Tibial nerve (tissue), 4 donors: ENCODE measurements around the gene TGFBI. TPM values are rescaled to one million over a fixed set of nuclear protein-coding genes. Genes with fewer than 3 reads are reported as not detected.

Source experiments
- DNase-seq, 2 donors: peaks; one replicate each; pipeline ENCODE4 v3.0.0-alpha.2; 2019; ENCODE audit warnings: low spot score in 2 of 2
- H3K27ac ChIP-seq, 4 donors: fragments of 200-600 bp; sonication (generic) in 3 of 4; one replicate each; pipeline ENCODE4 v1.5.1; 2017 to 2019; ENCODE audit warnings: mild to moderate bottlenecking in 1 of 4
- H3K27me3 ChIP-seq, 2 donors: fragments of 200-600 bp; sonication (generic) in 1 of 2; one replicate each; pipeline versions ENCODE4 v1.5.1 to v1.6.0; 2017 to 2019
- H3K36me3 ChIP-seq, 3 donors: fragments of 200-600 bp; sonication (generic); one replicate each; pipeline ENCODE4 v1.5.1; 2018 to 2019
- H3K4me1 ChIP-seq, 4 donors: fragments of 200-600 bp; sonication (generic) in 3 of 4; one replicate each; pipeline ENCODE4 v1.5.1; 2017 to 2019
- H3K4me3 ChIP-seq, 4 donors: fragments of 200-600 bp; sonication (generic) in 3 of 4; one replicate each; pipeline ENCODE4 v1.5.1; 2017 to 2019; ENCODE audit warnings: mild to moderate bottlenecking in 1 of 4, moderate library complexity in 1 of 4
- H3K9me3 ChIP-seq, 4 donors: fragments of 200-600 bp; sonication (generic) in 3 of 4; one replicate each; pipeline ENCODE4 v1.5.1; 2017 to 2019
- CTCF ChIP-seq, 5 experiments: fragments of 200-600 bp in 3 of 5; fragments of 450-650 bp in 2 of 5; sonication (generic) in 3 of 5; IDR thresholded peaks; one replicate each; pipeline ENCODE4 v1.5.1; 2016 to 2019; ENCODE audit warnings: antibody characterized with exemption in 5 of 5, mild to moderate bottlenecking in 3 of 5, moderate library complexity in 2 of 5
- EP300 ChIP-seq, 2 donors: sonication (generic); formaldehyde crosslinking; IDR thresholded peaks; one replicate each; pipeline ENCODE4 v1.6.1; 2017; ENCODE audit warnings: antibody characterized with exemption in 2 of 2, mild to moderate bottlenecking in 1 of 2
- POLR2A ChIP-seq, 2 donors: fragments of 450-650 bp; IDR thresholded peaks; one replicate each; pipeline ENCODE4 v1.6.1; 2017; ENCODE audit warnings: antibody characterized with exemption in 2 of 2, mild to moderate bottlenecking in 2 of 2, moderate library complexity in 2 of 2
- WGBS, 2 donors: methylation state at CpG; one replicate each; pipeline ENCODE4 v1.1.5; 2018; 5-methylcytosine and 5-hydroxymethylcytosine counted together
- total RNA-seq, 4 donors: library from RNA; depleted of rRNA; stranded (reverse); fragments of >200 nt; gene quantifications; one replicate each; pipeline ENCODE4 v1.1.0, GENCODE V29; 2016

TGFBI gene
- total RNA-seq, 4 donors from 2014 or later = 158 to 291 (median 212) TPM

- WGBS, 2 donors = 55 to 59% methylated on average over 11 of the region's 11 CpGs
- H3K27me3 ChIP-seq = no peaks in the 10 kb centered on the region
- peak; percentile 38 to 94 for DNase-seq
- peaks cover 0 to 65% (median 6%) of the 10 kb centered on the region in 4 donors for H3K4me1 ChIP-seq
- no peak overlapping the region for H3K4me3 ChIP-seq
- TF ChIP-seq EP300 (IDR thresholded peaks at IDR 0.05) = peak in 1 of 2 donors; percentile 90
- TF ChIP-seq CTCF (IDR thresholded peaks at IDR 0.05) = peak in 2 of 5 experiments; percentile 10 to 42
- TF ChIP-seq POLR2A (IDR thresholded peaks at IDR 0.05) = no peak
- peak overlapping the region in 3 of 4 donors; percentile 5 to 82 (median 73) for H3K27ac ChIP-seq
- H3K9me3 ChIP-seq = no peaks in the 10 kb centered on the region
- H3K36me3 ChIP-seq = no peaks in the 10 kb centered on the region
These were observed 9.7 kb upstream of the TGFBI start for GRCh38 chr5:136018814-136019783.

GRCh38 chr5:136020001-136020382, 8.8 kb upstream of the TGFBI start:
- Histone ChIP-seq H3K4me1 (peaks cover 0 to 65% (median 6%) of the 10 kb centered on the region in 4 donors), H3K9me3 (no peaks in the 10 kb centered on the region), H3K27ac (peak overlapping the region; percentile 5 to 82 (median 62)), H3K4me3 (no peak overlapping the region), H3K27me3 (no peaks in the 10 kb centered on the region), H3K36me3 (no peaks in the 10 kb centered on the region)
- TF ChIP-seq CTCF (IDR thresholded peaks at IDR 0.05) (no peak), POLR2A (IDR thresholded peaks at IDR 0.05) (no peak), EP300 (IDR thresholded peaks at IDR 0.05) (no peak)
- no peak for DNase-seq
- 63 to 66% methylated on average over 2 of the region's 2 CpGs for WGBS, 2 donors

GRCh38 chr5:136020383-136021015, 8.3 kb upstream of the TGFBI start:
- peak in 1 of 2 donors; percentile 34 for DNase-seq
- Histone ChIP-seq H3K36me3 (no peaks in the 10 kb centered on the region), H3K4me3 (no peak overlapping the region), H3K27me3 (no peaks in the 10 kb centered on the region), H3K9me3 (no peaks in the 10 kb centered on the region), H3K4me1 (peaks cover 0 to 68% (median 7%) of the 10 kb centered on the region in 4 donors), H3K27ac (peak overlapping the region; percentile 5 to 82 (median 62))
- WGBS, 2 donors = 46 to 58% methylated on average over 10 of the region's 10 CpGs
- no peak for TF ChIP-seq POLR2A (IDR thresholded peaks at IDR 0.05)
- peak in 1 of 2 donors; percentile 26 for TF ChIP-seq EP300 (IDR thresholded peaks at IDR 0.05)

GRCh38 chr5:136021016-136021405, 7.8 kb upstream of the TGFBI start:
- H3K4me3 ChIP-seq = no peak overlapping the region
- TF ChIP-seq POLR2A (IDR thresholded peaks at IDR 0.05) (no peak), EP300 (IDR thresholded peaks at IDR 0.05) (no peak), CTCF (IDR thresholded peaks at IDR 0.05) (no peak)
- H3K36me3 ChIP-seq = no peaks in the 10 kb centered on the region
- peaks cover 0 to 72% (median 7%) of the 10 kb centered on the region in 4 donors for H3K4me1 ChIP-seq
- H3K27me3 ChIP-seq = no peaks in the 10 kb centered on the region
- no peaks in the 10 kb centered on the region for H3K9me3 ChIP-seq
- DNase-seq = no peak
- peak overlapping the region in 2 of 4 donors; percentile 73 to 82 for H3K27ac ChIP-seq
- 64 to 77% methylated on average over 4 of the region's 4 CpGs for WGBS, 2 donors

- Histone ChIP-seq H3K27me3 (no peaks in the 10 kb centered on the region), H3K36me3 (no peaks in the 10 kb centered on the region), H3K4me1 (peaks cover 0 to 77% (median 7%) of the 10 kb centered on the region in 4 donors), H3K4me3 (no peak overlapping the region), H3K27ac (no peak overlapping the region), H3K9me3 (no peaks in the 10 kb centered on the region)
- no peak for DNase-seq
- TF ChIP-seq CTCF (IDR thresholded peaks at IDR 0.05) = no peak
- no peak for TF ChIP-seq POLR2A (IDR thresholded peaks at IDR 0.05)
- no peak for TF ChIP-seq EP300 (IDR thresholded peaks at IDR 0.05)
- WGBS, 2 donors = 71 to 77% methylated on average over 7 of the region's 7 CpGs
These were observed 5.8 kb upstream of the TGFBI start for GRCh38 chr5:136022965-136023364.
